GM18511 (cell line): ENCODE data around the gene JHY.

Experiments
- ATAC-seq: cut with Tn5 transposase; IDR thresholded peaks from one replicate; pipeline ENCODE4 v1.9.1; 2021; ENCODE audit warnings: mild to moderate bottlenecking, moderate library complexity; ENCODE audit not compliant: unreplicated experiment

JHY gene

DNA sequence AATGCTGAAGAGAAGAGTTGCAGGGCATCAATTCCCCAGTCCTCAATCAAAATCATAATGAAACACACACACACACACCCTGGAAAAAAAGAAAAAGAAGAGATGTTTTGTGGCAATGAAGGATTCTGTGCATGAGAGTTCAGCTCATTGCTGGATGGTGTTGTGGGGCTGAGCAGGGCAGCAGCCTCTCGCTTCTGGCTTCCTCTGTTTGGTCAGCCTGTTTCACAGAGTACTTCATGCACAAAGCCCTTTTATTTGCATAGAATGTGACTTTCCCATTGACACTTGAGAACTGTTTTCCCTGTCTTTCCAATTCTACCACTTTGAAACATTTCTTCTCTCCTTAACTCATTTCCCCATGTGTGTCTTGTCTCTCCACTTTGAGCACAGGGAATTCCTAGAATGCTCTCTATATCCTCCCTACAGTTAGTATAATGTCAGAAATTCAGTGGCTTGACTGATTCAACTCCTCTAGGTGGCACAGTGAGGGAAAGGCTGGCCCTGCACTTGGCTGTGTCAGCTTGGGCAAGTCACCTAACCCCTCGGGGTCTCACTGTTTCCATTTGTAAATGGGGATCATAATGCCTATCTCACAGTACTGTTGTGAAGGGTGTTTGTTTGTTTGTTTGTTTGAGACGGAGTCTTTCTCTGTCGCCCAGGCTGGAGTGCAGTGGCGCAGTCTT lies 124.4 kb downstream of the JHY start:
- ATAC-seq: no peak
